Activated effector memory CD4-positive, alpha-beta T cell treated with anti-CD3 and anti-CD28 coated beads, Interleukin-2, amount 50 U/mL, for 16 hours (primary cell): ENCODE measurements around the gene ANTXR2.
A peak's percentile ranks its signal among the peaks of the same experiment; 100 is the strongest.

Experiments
- DNase-seq: peaks from one replicate; pipeline ENCODE4 v3.0.0-alpha.2; 2020

The ANTXR2 gene

DNA sequence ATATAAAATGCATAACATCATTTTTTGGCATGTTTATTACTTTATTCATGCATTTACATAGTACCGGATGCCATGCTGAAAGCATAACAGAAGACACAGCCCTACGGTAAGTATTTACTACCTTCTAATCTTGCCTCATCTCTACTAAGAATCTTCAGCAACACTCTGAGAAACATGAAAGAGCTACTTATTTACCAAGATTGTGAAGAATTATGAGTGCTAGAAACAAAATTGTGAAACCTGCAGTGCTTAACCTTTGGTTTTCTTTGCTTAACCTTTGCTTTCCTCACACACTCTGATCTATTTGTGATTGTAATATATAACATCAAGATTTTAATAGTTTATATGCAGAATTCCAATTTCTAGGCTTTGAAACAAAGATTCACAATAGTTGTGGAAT lies 7.4 kb downstream of the ANTXR2 start:
- DNase-seq: no peak

DNA sequence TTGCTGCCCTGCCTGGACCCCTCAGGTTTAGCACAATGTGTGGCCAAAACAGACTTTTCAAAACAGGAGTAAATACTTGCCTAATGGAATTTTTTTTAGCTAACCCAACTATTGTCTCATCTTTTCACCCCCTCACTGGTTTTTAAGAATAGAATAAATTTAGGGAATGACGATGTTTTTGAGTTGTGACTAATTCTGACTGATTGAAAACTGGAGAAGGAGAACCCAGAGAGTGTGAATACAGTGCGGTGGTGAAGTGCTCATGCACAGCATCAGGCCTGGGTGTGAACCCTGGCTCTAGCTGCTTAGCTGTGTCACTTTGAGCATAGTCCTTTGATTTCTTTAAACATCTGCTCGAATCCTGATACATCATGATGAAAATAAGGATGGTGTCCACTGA lies 10.5 kb downstream of the ANTXR2 start:
- no peak for DNase-seq

DNA sequence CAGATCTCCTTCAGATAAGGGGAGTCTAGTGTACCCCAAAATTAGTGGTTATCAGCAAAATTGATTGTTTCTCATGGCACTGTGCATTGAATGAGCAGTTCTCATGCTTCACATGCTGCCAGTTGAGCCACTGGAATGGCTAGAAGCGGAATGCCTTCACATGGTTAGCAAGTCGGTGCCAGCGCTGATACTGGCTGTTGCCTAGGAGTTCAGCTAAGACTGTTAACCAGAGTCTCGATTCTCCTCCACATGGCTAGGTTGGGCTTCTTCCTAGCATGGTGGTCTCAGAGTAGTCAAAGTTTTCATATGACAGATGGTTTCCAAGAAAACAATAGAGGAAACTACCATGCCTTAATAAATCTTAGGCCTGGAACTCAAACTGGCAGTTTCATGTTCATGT lies 12.2 kb downstream of the ANTXR2 start:
- DNase-seq: no peak

DNA sequence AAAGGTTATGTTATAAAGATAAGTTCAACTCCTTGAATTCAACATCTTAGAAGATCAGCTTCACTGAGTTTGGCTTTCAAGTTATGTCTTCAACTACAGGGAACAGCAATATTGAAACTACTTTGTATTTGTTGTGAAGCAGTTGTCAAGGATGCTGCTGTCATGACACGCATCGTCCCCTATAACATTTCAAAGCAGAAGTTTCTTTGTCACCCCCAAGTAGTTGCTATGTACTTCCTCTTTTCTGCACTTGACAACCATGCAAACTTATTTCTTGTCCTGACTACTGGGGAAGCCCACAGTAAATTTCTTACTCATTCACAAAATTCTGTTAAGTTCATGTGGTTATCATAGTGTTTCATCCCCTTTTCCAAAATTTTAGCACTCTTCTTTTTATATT lies 14.3 kb downstream of the ANTXR2 start:
- peak; percentile 71 for DNase-seq

DNA sequence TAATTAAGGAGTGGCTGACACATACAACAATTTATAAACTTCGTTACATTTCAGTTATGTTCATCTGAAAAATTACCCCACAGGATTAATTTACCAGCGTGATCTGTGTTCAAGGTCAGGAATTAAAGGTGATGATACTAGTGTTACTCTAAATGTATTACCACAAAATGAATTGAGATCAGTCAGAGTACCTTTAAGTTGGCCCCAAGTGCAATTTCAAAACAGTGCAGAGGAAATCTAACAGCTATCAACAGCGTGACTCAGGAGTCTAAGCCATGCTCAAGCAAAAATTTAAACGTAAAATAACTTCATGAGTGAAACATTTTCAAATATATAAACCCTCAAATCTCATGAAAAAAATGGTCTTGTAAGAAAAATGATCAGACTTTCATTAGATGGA lies 18.7 kb downstream of the ANTXR2 start:
- no peak for DNase-seq

DNA sequence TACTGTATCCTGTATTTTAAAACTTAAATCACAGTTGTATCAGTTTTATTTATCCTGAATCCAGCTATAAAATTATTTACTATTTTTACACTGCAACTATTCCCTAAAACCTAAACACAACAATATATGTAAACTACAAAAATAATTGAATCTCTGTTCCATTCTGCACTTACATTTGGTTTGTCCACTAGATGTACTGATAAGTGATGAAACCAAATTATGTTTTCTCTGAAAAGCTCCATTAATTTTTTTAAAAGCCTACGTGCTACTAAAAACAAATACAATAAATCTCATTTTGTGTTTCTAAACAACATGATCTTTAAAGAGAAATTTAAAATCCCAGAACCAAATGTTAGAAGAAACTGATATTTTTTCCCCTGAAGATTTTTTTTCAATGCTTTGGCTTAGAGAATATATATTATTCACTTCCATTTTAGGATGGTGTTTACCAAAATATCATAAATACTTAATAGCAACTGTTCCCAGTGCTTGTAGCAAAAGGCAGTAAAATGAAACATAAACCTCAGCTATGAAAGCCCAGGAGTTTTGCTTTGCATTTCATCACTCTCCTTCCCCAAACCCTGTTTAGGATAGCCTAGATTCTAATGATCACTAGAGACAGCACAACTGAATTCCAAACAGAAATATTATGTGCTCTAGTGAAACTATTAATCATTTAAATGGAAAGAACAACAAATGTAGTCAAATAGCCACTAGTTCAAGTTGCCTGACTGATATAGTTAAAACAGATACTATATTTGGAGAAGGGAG lies 19.7 kb downstream of the ANTXR2 start:
- DNase-seq: no peak

DNA sequence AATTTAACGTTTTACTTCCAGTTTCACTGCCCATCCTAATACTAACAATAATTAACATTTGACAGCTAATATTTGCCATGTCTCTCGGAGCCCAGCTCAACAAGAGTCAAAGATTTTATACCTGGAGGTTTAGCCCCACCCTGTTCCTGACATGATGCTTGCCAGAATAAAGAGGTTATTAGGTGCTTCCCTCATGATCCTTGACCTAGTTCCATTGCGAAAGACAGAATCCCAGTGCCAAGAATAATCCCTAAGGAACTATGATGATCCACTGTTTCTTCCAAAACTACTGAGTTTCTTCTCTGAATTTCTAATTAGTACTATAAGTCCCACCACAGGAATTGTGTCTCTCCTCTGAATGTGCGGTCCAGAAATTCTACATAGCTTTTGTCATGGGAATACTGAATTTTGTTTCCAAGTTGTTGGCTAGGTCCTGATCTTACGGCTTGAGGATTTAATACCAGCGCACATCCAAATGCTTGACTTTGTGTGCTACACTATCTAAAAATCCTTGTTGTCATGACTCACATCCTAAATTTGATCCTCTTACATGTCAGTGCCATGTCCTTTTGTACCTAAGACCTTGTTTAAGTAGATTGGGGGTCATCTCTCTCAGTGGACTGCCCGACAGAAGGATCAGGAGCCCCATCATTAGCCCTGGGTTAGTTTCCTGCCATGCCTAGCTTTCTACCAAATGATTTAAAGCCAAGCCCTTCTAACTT lies 23.1 kb downstream of the ANTXR2 start:
- DNase-seq: no peak

DNA sequence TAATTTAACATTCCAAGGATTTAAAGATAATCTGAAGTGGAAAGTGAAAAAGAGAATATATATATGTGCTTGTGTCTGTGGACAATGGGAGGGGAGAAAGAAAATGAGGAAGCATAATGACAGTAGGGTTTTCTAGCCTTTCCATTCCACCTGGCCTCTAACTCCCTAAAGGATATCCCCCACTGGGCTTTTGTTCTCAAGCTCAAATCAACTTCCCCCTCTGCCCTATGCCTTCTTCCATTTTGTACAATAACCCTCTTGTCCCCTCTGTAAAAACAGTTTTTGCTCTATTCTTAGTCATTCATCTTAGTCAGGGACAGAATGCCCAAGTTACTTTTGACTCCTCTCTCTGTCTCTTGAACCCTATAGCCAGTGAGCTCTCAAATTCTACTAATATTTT lies 23.6 kb downstream of the ANTXR2 start:
- DNase-seq: no peak

DNA sequence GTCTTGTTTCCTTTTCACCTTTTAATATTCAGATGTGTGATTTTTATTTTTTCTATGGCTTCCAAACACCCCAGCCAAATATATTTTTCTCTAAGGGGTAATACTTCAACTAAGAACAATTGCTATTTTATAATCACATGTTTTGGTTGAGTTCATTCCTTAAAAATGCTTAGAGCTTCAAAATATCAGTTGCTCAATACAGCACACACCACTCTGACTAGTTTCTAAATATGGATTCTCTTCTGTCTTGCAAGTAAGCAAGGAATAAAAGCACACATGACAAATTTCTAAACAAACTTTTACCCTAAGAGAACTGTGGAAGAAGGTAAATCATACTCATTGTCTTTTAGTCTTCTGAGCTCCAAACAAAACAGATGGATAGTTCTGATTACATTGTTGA lies 27.2 kb downstream of the ANTXR2 start:
- DNase-seq: no peak

DNA sequence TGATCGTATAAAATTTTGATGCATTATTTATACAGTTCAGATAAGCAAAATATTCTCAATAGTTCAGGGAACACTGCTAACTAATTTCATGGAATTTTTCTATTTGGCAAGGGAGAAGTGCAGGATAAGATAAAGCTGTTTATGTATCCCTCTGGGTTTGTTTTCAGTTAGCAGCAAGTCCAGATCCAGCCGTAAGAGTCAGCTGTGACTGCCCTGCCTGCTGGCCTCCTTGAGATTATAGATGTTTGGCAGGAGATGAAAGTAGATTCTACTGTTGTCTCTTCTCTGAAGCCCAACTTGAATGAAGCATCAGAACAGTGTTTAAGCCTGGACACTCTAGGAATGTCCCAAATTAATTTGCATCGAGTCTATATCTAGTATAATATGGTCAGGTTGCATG lies 29.5 kb downstream of the ANTXR2 start:
- DNase-seq: no peak

DNA sequence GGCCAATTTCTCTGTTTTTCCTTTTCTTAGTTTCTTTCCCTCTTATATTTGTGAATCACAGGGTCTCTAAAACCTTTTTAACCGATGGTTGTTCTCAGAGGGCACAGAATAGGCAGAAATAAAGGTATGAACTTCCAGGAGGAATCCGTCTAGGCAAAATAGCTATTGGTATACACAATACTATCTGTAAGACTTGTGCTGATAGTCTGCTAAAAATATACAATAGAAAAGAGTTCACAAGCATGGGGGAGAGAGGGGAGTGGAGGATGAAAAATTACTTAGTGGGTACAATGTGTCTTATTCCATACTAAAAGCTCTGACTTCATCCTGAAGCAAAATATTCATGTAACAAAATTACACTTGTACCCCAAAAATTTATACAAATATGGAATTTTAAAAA lies 30.2 kb downstream of the ANTXR2 start:
- DNase-seq: no peak

DNA sequence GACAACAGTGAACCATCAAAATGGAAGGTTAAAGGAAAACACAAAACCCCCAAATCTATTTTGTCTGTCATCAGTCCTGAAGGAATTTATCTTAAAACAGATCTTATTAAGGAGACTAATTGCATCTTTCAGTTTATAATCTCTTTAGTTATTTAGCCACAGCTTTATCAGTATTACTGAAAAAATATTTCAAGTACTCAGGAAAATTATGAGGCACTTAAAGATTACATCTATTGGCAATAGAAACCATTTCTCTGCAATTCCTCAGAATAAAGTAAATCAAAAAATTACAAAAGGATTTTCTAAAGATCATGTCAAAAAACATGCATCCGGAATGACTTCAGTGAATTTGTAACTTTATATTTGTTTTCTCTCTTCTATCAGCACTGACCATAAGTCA lies 35.2 kb downstream of the ANTXR2 start:
- DNase-seq: no peak

DNA sequence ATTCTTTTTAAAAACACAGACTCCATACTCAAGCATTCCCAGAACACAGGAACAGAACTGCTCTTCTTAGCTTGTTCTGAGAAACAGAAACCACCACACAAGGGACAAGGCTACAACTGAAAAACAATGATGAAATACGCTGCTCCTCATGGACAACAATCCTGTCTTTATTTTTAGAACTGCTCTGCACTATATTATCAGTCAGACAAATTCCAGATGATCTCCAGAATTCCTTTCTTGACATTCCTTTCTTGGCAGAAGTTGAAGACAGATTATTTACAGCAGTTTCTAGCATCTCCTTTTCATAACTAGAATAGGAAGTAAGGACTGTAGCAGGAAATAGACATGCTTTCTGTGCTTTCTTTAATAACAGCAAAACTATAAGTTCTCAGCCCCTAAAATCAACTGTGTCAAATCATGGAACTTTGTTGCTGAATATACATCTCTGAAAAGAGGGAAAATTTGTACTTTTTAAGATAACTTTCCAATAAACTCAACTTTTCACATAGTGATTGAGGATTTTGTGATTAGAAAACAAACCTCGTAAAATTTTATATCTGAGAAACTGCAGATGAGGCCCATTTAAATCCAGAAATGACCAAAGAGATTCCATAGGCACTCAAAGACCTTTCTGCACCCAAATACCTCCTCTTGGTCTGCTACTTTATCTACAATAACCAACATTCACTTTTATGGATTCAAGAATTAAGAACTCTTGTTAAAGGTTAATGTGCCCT lies 35.9 kb downstream of the ANTXR2 start:
- no peak for DNase-seq

DNA sequence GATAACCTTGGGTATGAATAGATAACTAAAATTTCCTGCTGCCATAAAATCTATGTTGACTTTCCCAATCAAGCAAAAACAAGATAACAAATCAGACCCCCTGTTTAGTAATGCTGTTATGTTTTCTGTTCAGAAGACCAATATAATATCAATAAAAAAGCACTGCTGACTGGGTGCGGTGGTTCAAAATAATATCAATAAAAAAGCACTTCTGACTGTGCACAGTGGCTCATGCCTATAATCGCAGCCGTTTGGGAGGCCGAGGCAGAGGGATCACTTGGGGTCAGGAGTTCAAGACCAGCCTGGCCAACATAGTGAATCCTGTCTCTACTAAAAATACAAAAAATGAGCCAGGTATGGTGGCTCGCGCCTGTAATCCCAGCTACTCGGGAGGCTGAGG lies 36.7 kb downstream of the ANTXR2 start:
- no peak for DNase-seq

DNA sequence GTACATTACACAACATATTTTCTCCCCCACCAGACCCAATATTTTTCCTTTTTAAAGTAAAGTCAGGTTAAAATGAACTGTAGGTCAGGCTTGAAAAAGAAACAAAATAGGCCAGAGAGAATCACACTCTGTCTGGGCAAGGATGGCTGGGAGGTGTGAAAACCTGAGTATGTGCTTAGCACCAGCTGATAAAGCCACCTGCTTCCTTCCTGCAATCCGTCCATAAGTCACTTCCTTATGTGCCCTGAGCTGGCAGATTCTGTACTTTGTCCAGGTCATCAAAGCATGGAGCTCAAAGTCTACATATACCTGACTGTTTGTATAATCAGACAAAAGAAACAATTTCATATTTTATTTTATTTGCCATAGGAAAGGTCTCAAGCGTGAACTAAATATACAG lies 37.7 kb downstream of the ANTXR2 start:
- peak; percentile 63 for DNase-seq

DNA sequence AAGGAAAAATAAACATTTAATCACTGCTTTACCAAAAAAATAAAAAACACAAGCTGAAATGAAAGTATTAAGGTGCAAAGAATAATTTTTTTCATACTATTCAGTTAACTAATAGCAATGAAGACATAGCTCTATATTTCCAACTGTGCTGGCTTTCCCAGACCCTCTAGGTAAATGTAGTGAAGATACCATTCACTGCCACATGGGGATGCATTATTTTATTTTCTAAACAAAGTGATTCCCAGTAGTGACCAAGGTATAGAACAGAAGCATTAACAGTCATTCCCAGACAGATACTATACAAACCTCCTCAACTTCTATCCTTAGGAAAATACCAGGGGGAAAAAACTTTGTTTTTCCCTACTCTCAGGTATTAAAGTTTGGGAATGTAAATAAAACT lies 39.4 kb downstream of the ANTXR2 start:
- no peak for DNase-seq

DNA sequence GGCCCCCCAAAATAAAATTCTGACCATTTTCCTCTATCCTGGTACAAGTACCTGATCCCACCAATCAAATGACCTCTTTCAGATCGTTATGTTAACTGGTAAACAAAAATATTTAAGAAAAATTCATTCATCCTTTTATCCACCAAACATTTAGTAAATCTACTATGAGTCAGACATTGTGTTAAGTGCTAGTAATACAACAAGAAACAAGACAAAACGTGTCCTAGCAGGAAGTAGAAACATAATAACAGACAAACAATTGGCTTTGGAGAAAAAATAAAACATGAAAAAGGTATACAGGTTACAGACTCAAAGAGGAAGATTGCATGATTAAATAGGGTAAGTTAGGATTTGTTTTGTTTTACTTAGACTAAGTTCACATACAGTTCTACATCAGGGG lies 43.7 kb downstream of the ANTXR2 start:
- DNase-seq: no peak

DNA sequence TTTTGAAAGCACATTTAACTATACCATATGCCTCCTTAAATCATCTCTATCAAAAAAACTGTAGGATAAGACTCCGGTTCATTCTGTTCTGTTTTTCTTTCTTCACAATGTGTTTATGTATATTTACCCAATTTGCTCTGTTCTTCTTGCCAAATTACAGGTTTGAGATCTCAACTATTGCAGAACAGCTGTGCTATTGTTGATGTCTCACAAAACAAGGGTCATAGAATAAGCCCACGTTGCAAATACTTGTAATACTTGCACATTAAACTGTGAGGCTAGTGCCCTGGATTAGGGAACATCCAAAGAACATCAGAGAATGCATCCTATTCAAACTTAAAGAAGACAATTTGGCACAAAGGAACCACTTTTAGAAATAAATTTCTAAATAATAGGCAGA lies 45.4 kb downstream of the ANTXR2 start:
- no peak for DNase-seq

DNA sequence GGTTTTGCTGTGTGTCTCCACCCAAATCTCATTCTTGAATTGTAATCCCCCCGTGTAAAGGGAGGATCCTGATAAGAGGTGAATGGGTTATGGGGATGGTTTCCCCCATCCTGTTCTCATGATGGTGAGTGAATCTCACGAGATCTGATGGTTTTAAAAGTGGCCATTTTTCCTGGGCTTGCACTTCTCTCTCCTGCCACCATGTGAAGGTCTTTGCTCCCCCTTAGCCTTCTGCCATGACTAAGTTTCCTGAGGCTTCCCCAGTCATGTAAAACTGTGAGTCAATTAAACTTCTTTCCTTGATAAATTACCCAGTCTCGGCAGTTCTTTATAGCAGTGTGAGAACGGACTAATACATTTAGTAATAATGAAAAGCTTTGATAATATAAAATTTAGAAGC lies 46.9 kb downstream of the ANTXR2 start:
- DNase-seq: no peak

DNA sequence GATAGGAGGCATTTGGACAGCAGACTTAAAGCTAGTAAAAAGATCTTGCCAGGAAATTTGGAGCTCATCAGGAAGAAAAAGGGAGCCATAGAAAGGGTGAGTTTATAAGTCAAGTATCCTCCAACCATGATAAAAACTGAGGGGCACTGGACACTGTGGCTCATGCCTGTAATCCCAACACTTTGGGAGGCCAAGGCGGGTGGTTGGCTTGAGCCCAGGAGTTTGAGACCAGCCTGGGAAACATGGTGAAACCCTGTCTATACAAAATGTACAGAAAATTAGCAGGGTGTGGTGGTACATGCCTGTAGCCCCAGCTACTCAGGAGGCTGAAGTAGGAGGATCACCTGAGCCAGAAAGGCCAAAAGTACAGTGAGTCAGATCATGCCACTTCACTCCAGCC lies 48.7 kb downstream of the ANTXR2 start:
- no peak for DNase-seq

DNA sequence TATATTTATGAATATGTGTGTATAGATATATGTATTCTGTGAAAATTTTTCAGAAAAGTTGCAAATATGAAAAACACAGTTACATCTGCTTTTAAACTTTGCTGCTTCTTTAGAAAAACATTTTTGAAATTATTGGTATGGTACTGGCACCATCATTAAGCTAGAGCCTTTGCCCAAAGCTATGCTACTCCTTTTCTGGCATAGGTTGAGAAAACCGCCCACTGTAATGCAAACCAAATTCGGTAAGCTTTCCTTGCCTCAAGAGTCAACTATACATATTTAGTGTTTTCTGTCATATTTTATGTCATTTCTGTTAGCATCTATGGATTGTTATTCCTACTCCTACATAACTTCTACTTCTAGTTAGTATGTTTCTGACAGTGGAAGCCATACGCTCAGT lies 50.7 kb downstream of the ANTXR2 start:
- DNase-seq: no peak

DNA sequence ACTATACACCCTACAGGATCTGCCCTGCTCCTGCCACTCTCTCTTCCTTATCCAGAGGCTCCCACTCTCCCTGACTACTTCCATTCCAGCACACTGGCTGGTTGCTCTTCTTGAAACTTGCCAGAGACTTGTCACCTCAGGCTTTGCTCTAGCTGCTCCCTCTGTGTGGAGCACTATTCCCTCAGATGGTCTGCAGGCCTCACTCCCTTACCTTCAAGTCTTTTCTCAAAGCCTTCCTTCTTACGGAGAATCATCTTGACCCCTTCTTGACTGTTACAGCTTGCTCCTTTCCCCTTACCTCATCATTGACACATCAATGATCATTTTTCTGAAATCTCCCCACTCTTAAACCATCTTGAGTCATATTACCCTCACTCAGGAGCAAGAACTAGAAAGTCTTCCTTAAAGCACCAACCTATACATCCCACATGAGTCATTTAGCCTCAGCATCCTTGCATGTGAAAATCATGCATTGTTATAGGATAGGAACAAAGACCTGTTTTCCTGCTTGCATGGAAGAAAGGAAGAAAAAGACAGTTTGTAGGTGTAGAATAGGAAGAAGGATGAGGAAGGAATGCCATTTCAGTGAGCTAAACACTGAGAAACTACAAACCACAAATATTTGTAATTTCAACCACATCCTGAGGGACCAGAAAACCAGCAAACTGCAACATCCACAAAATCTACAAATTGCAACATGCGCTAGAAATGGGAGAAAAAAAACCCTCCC lies 55.7 kb downstream of the ANTXR2 start:
- no peak for DNase-seq

DNA sequence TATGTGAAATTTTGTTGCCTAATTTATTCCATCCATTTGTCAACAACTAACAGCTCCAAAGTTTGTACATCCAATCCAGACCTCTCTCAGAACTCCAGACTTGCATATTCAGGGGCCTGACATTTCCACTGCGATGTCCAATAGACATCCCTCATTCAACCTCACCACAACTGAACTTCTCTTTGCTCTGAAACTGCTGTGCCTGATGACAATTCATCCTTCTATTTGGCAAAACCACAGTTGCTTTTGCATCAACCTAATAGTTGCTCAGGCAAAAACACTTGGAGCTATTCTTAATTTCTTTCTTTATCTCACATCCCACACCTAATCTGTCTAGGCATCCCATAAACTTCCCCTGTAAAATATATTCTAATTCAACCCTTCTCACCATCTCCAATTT lies 56.5 kb downstream of the ANTXR2 start:
- no peak for DNase-seq
